Lower leg skin (tissue), 3 donors: ENCODE measurements around the gene DLX4.

Experiments
- CTCF ChIP-seq, 3 donors: fragments of 450-650 bp; IDR thresholded peaks; one replicate each; pipeline ENCODE4 v1.5.1; 2016; ENCODE audit warnings: antibody characterized with exemption in 3 of 3, mild to moderate bottlenecking in 3 of 3, moderate library complexity in 2 of 3
- POLR2A ChIP-seq, 2 donors: fragments of 450-650 bp; IDR thresholded peaks; one replicate each; pipeline ENCODE4 v1.6.1; 2016 to 2017; ENCODE audit warnings: antibody characterized with exemption in 2 of 2, mild to moderate bottlenecking in 1 of 2, moderate library complexity in 1 of 2

GRCh38 chr17:49946964-49947584 is 21.9 kb upstream of the DLX4 start:
- no peak for TF ChIP-seq POLR2A (IDR thresholded peaks at IDR 0.05)
- no peak for TF ChIP-seq CTCF (IDR thresholded peaks at IDR 0.05)
